SH-SY5Y (cell line): ENCODE results near the gene ALX4.

ENCODE experiments used
- GATA2 ChIP-seq: IDR thresholded peaks from 2 replicates; pipeline ENCODE4 v1.6.1; 2011; ENCODE audit warnings: mild to moderate bottlenecking, low read depth, low read length
- GATA3 ChIP-seq: IDR thresholded peaks from 2 replicates; pipeline ENCODE4 v1.6.1; 2011; ENCODE audit warnings: low read depth, mild to moderate bottlenecking, low read length, moderate library complexity

DNA sequence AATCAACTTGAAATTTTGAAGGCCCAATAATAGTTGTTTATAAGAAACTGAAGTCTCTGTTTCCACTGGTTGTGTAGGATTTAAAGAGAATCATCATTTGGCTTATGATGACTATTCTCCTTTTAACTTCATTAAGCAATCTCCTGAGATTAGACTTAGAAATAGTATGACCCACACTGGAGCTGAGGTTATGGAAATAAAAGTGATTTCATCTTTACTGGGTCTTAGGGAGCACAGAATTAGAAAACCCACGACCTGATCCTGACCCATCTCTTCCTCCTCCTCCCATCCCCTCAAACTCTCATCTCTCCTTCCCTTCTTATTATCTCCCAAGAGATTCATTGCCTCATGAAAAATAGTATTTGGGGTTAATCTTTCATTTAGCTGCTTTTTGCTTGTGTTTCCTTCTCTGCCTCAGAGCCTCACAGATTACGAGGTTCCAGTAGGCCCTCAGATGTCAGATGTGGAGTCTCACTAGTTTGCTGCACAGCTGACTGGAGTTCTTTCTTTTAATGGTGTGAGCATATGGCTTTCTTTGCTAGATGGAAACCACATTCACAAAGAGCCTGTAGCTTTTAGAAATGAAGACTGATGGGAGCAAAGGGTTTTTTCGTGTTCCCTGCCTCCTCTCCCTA is 85.0 kb downstream of the ALX4 start:
- no peak for TF ChIP-seq GATA2
- TF ChIP-seq GATA3: no peak
